ENCODE measurements around the gene TSPAN5. TPM values are rescaled to one million over a fixed set of nuclear protein-coding genes. Genes with fewer than 3 reads are reported as not detected.
A peak's percentile ranks its signal among the peaks of the same experiment; 100 is the strongest.

The TSPAN5 gene
- total RNA-seq, 4 donors from 2014 or later = 25.5 to 41.5 (median 36.5) TPM

DNA sequence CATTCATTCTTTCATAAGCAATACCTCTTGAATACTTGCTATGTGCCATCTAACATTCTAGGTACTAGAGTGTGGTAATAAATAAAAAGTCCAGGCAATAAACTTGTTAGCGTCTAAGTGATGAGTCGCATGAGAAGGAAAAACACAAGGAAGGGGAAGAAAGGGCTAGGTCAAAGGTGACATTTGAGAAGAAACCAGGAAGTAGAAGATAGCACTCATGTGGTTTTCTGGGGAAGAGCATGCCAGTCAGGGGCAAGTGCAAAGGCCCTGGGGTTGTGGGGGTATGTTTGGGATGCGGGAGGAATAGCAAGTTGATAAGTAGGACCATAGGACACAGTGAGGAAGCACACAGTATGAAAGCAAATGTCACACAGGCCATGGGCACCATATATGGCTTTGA is 157.0 kb downstream of the TSPAN5 start:
- H3K4me3 ChIP-seq (ENCODE audit: low read depth, poor library complexity, severe bottlenecking) = no peak overlapping the region
- no peak for DNase-seq (ENCODE audit: low spot score in 2 of 2)
- no peak for TF ChIP-seq POLR2A (IDR thresholded peaks at IDR 0.05)
- TF ChIP-seq, protein P1, sequence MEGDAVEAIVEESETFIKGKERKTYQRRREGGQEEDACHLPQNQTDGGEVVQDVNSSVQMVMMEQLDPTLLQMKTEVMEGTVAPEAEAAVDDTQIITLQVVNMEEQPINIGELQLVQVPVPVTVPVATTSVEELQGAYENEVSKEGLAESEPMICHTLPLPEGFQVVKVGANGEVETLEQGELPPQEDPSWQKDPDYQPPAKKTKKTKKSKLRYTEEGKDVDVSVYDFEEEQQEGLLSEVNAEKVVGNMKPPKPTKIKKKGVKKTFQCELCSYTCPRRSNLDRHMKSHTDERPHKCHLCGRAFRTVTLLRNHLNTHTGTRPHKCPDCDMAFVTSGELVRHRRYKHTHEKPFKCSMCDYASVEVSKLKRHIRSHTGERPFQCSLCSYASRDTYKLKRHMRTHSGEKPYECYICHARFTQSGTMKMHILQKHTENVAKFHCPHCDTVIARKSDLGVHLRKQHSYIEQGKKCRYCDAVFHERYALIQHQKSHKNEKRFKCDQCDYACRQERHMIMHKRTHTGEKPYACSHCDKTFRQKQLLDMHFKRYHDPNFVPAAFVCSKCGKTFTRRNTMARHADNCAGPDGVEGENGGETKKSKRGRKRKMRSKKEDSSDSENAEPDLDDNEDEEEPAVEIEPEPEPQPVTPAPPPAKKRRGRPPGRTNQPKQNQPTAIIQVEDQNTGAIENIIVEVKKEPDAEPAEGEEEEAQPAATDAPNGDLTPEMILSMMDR (IDR thresholded peaks at IDR 0.05) = no peak
- WGBS, 2 donors = 95 to 96% methylated on average over 3 of the region's 3 CpGs
- intact Hi-C loops (cut with DNase I; ENCODE audit: low total_unique reads) = no loop called here

DNA sequence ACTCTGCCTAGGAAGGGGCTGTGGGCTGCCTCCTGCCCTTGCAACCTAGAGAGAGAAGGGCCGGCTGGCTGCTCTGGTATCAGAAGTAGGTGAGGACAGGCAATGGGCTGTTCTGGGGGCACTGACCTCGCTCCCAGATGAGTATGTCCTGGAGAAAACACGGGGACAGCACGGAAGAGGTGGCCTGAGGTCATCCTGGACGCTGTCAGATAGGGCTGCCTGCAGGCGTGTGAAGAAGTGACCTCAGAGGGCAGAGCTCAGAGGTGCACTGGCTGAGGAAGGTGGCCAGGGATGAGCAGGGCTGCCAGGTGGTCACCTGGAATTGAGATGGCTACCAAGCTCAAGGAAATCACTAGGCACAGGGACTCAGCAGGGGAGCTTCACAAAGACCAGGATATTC is 159.6 kb downstream of the TSPAN5 start:
- peak in 1 of 2 donors; percentile 48 for DNase-seq (ENCODE audit: low spot score in 2 of 2)
- H3K4me3 ChIP-seq (ENCODE audit: low read depth, poor library complexity, severe bottlenecking) = no peak overlapping the region
- TF ChIP-seq, protein P1 (IDR thresholded peaks at IDR 0.05) = no peak
- TF ChIP-seq POLR2A (IDR thresholded peaks at IDR 0.05) = no peak
- WGBS, 2 donors = 90 to 96% methylated on average over 6 of the region's 6 CpGs
- intact Hi-C loops (cut with DNase I; ENCODE audit: low total_unique reads) = no loop called here

DNA sequence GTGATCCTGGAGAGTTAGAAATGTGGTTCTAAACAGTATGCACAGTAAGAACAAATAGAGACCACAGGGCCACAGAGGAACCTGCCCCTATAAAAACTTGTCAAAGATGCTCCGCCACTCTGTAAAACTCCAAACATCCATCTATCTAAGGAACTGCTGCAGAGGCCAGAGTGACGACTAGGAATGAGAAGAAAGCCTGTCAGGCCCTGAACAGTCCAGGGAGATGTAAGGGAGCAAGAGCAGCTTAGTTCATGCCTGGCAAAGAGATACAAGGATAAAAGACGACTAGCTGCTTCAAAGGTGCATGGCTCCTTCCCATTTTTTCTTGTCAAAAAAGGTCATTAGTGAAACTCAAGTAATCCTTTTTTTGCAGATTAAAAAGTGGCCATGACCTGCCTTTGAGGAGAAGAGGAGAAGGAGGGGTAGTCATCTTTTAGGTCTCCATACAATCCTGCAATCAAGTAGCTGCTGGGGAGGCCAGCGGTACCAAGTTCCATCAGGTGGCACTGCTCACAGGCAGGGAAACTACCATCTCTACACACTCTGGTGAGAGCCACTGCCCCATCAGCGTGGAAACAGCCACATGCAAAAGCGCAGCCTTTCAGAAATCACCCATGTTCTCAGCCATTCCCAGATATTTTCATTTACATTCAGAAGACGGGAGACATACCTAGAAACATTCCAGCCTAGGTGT is 162.1 kb downstream of the TSPAN5 start:
- TF ChIP-seq POLR2A (IDR thresholded peaks at IDR 0.05) = no peak
- TF ChIP-seq, protein P1 (IDR thresholded peaks at IDR 0.05) = no peak
- intact Hi-C loops (cut with DNase I; ENCODE audit: low total_unique reads) = no loop called here
- 88 to 91% methylated on average over 7 of the region's 7 CpGs for WGBS, 2 donors
- no peak overlapping the region for H3K4me3 ChIP-seq (ENCODE audit: low read depth, poor library complexity, severe bottlenecking)
- peak in 1 of 2 donors; percentile 57 for DNase-seq (ENCODE audit: low spot score in 2 of 2)

DNA sequence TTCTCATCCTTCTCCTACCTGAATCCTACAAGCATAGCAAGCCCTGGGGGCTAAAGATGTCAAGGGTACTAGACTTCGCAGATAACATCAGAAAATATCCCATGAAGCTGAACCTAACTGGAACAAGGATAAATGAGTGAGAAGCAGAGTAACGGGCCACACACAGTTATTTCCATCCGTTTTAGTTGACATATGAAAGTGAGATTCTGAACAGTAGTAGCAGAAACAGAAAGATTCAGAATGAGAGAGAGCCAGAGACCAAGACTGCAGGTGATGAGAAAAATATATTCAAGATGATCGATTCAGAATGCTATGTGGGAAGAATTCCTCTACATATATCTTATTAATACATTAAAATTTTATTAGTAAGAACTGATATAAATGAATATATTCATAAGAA is 165.1 kb downstream of the TSPAN5 start:
- TF ChIP-seq, protein P1 (IDR thresholded peaks at IDR 0.05) = no peak
- TF ChIP-seq POLR2A (IDR thresholded peaks at IDR 0.05) = no peak
- intact Hi-C loops (cut with DNase I; ENCODE audit: low total_unique reads) = no loop called here
- no peak overlapping the region for H3K4me3 ChIP-seq (ENCODE audit: low read depth, poor library complexity, severe bottlenecking)
- 65 to 69% methylated on average over 4 of the region's 4 CpGs for WGBS, 2 donors
- no peak for DNase-seq (ENCODE audit: low spot score in 2 of 2)

DNA sequence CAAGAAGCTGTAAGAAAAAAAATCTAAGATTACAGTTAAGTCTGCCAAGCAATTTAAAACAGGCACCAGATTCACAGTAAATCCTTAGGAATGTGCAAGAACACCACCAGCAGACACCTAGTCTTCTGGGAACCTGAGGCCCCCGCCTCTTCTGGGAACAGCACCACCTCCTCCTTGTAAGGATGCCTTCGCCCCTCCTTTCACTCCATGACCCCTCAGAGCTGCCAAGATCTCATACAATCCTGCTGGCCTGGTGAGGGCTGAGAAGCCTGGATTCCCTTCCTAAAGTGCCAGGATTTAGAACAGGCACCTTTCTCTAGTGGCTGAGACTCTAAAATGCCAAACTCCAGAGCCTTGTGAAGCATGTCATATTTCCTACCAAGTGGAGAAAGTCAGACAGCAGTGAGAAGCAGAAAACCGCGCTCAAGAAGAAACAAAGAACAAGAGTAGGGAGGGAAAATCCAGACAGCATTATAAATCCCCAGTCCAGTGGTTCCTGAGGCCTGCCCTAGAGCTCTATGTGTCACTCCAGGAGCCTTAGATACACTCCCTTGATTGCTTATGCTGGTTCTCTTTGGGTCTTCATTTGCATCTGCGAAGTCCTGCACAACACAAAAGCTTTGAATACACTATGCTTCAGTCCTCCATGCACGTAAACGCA is 166.4 kb downstream of the TSPAN5 start:
- TF ChIP-seq POLR2A (IDR thresholded peaks at IDR 0.05) = no peak
- TF ChIP-seq, protein P1 (IDR thresholded peaks at IDR 0.05) = no peak
- intact Hi-C loops (cut with DNase I; ENCODE audit: low total_unique reads) = no loop called here
- no peak overlapping the region for H3K4me3 ChIP-seq (ENCODE audit: low read depth, poor library complexity, severe bottlenecking)
- DNase-seq (ENCODE audit: low spot score in 2 of 2) = peak in 1 of 2 donors; percentile 29
- WGBS, 2 donors = 86 to 91% methylated on average over 7 of the region's 7 CpGs

Data from lower leg skin (tissue), 4 donors.